GM23338 (cell line): ENCODE measurements around the gene FARP1.
A peak's percentile ranks its signal among the peaks of the same experiment; 100 is the strongest.

Experiments
- CREB1 ChIP-seq: fragments of 250-450 bp; sonication (Bioruptor Pico); IDR thresholded peaks from 2 replicates; pipeline ENCODE4 v1.5.0; 2020; ENCODE audit warnings: low read depth, mild to moderate bottlenecking, moderate library complexity
- CTCF ChIP-seq, 2 experiments: fragments of 200-600 bp in 1 of 2; sonication (generic) in 1 of 2; conservative IDR thresholded peaks; 2 replicates each; pipeline versions ENCODE4 v1.5.1 to v1.6.1; 2016 to 2017; ENCODE audit warnings: antibody characterized with exemption in 2 of 2, low read depth in 2 of 2, mild to moderate bottlenecking in 2 of 2, moderate library complexity in 1 of 2
- ETS1 ChIP-seq: IDR thresholded peaks from 2 replicates; pipeline ENCODE4 v1.6.1; 2016; ENCODE audit warnings: antibody characterized with exemption
- EZH2 ChIP-seq: fragments of 200-600 bp; sonication (generic); IDR thresholded peaks from one replicate; pipeline ENCODE4 v1.8.0; 2017; ENCODE audit warnings: antibody characterized with exemption, mild to moderate bottlenecking, low read depth; ENCODE audit not compliant: unreplicated experiment
- EZH2phosphoT487 ChIP-seq: fragments of 200-600 bp; sonication (generic); IDR thresholded peaks from one replicate; pipeline ENCODE4 v1.8.1; 2018; ENCODE audit warnings: antibody characterized with exemption; ENCODE audit not compliant: unreplicated experiment
- JUNB ChIP-seq: IDR thresholded peaks from one replicate; pipeline ENCODE4 v1.6.1; 2016; ENCODE audit warnings: antibody characterized with exemption; ENCODE audit not compliant: unreplicated experiment
- NANOG ChIP-seq: IDR thresholded peaks from 2 replicates; pipeline ENCODE4 v1.6.1; 2016; ENCODE audit warnings: antibody characterized with exemption, borderline replicate concordance
- POLR2AphosphoS5 ChIP-seq: IDR thresholded peaks from 2 replicates; pipeline ENCODE4 v1.6.1; 2016; ENCODE audit warnings: antibody characterized with exemption, low read depth
- REST ChIP-seq: IDR thresholded peaks from one replicate; pipeline ENCODE4 v1.6.1; 2018; ENCODE audit warnings: antibody characterized with exemption; ENCODE audit not compliant: unreplicated experiment
- STAT1 ChIP-seq: IDR thresholded peaks from one replicate; pipeline ENCODE4 v1.6.1; 2016; ENCODE audit warnings: antibody characterized with exemption; ENCODE audit not compliant: unreplicated experiment
- ZNF331 ChIP-seq: fragments of 250-450 bp; sonication (Bioruptor Pico); IDR thresholded peaks from 2 replicates; pipeline ENCODE4 v1.5.0; 2020; ENCODE audit warnings: low read depth, mild to moderate bottlenecking, moderate library complexity
- ZNF462 ChIP-seq: fragments of 250-450 bp; sonication (Bioruptor Pico); IDR thresholded peaks from 2 replicates; pipeline ENCODE4 v1.5.0; 2020; ENCODE audit warnings: mild to moderate bottlenecking, moderate library complexity

GRCh38 chr13:98436233-98436910 is 293.5 kb downstream of the FARP1 start:
- peak in 1 of 2 experiments; percentile 36; a peak in 2 of 4 replicates for TF ChIP-seq CTCF (conservative IDR thresholded peaks at IDR 0.05; ENCODE audit: low read depth in 2 of 2)
- no peak for TF ChIP-seq POLR2AphosphoS5
- no peak for TF ChIP-seq REST
- no peak for TF ChIP-seq JUNB
- no peak for TF ChIP-seq EZH2
- no peak for TF ChIP-seq EZH2phosphoT487
- TF ChIP-seq CREB1 (CRISPR knock-in tag): no peak
- no peak for TF ChIP-seq ZNF462 (CRISPR knock-in tag)
- TF ChIP-seq NANOG: no peak
- no peak for TF ChIP-seq STAT1
- TF ChIP-seq ETS1: no peak
- TF ChIP-seq ZNF331 (CRISPR knock-in tag): no peak
